GM12878 (cell line): ENCODE results near the gene SNRNP200. TPM values are rescaled to one million over a fixed set of nuclear protein-coding genes. Genes with fewer than 3 reads are reported as not detected.

Experiments
- ATAC-seq: fragments of 200-7000 bp; cut with Tn5 transposase; 3 replicates; pipeline ENCODE4 v1.9.1; 2020; ENCODE audit warnings: mild to moderate bottlenecking, moderate library complexity
- BruUV-seq: library from RNA; stranded (reverse); fragments of 400-500 nt; replicated peaks from 2 replicates; lab custom pipeline; 2021; lab: Mats Ljungman, UMichigan
- CTCF ChIA-PET: fragments of 300-600 bp; sonication (Branson Sonifier 250); formaldehyde crosslinking; extraction: SDS; loops from one replicate; lab custom pipeline; 2021; ENCODE audit warnings: inconsistent platforms; lab: Yijun Ruan, JAX
- POLR2A ChIA-PET: fragments of 350-600 bp; formaldehyde crosslinking; extraction: SDS; loops from one replicate; lab custom pipeline; 2021; ENCODE audit warnings: inconsistent platforms; lab: Charles Lee
- RAD21 ChIA-PET: fragments of 300-600 bp; sonication (Branson Sonifier 250); formaldehyde crosslinking; loops from one replicate; lab custom pipeline; 2023; ENCODE audit warnings: antibody characterized with exemption; ENCODE audit not compliant: unreplicated experiment; lab: Charles Lee
- SMC1A ChIA-PET: fragments of 300-600 bp; sonication (Branson Sonifier 250); formaldehyde crosslinking; loops from one replicate; lab custom pipeline; 2023; ENCODE audit not compliant: unreplicated experiment, uncharacterized antibody; lab: Charles Lee
- DNase-seq: peaks from one replicate; pipeline ENCODE4 v3.0.0-alpha.2; 2011; ENCODE audit warnings: low read depth, low spot score
- FAIRE-seq: peaks from 3 replicates; lab custom pipeline; 2011; peaks lifted over from hg19 to GRCh38; lab: Jason Lieb, UNC
- H2AFZ ChIP-seq: 2 replicates; pipeline ENCODE4 v1.6.0; 2011; ENCODE audit warnings: low read depth, low read length, control low read depth; ENCODE audit not compliant: control insufficient read depth
- H3K27ac ChIP-seq: 2 replicates; pipeline ENCODE4 v1.5.1; 2011; ENCODE audit warnings: control low read depth; ENCODE audit not compliant: control insufficient read depth, insufficient read depth
- H3K27me3 ChIP-seq, 2 experiments: replicated peaks in 1 of 2; 2 replicates each; pipeline versions ENCODE4 v1.6.0 to v1.6.1; 2011; ENCODE audit warnings: low read length in 1 of 2; ENCODE audit not compliant: control insufficient read depth in 2 of 2, insufficient read depth in 2 of 2
- H3K36me3 ChIP-seq, 2 experiments: 2 replicates each; pipeline ENCODE4 v1.5.1; 2011; ENCODE audit warnings: low read length in 1 of 2; ENCODE audit not compliant: control insufficient read depth in 2 of 2, insufficient read depth in 2 of 2
- H3K4me1 ChIP-seq: 2 replicates; pipeline ENCODE4 v1.6.1; 2011; ENCODE audit warnings: mild to moderate bottlenecking, low read length, moderate library complexity, mixed read lengths; ENCODE audit not compliant: control insufficient read depth, insufficient read depth
- H3K4me2 ChIP-seq: 2 replicates; pipeline ENCODE4 v1.6.0; 2011; ENCODE audit warnings: control low read depth; ENCODE audit not compliant: control insufficient read depth, insufficient read depth
- H3K4me3 ChIP-seq: fragments of 200-600 bp; sonication (generic); 2 replicates; pipeline ENCODE4 v1.5.1; 2016
- H3K79me2 ChIP-seq: 2 replicates; pipeline ENCODE4 v1.6.0; 2011; ENCODE audit warnings: low read length; ENCODE audit not compliant: control insufficient read depth, insufficient read depth
- H3K9ac ChIP-seq: 2 replicates; pipeline ENCODE4 v1.8.0; 2011; ENCODE audit warnings: low read length, control low read depth, mixed read lengths; ENCODE audit not compliant: control insufficient read depth, insufficient read depth
- H3K9me3 ChIP-seq: replicated peaks from 3 replicates; pipeline ENCODE4 v1.5.1; 2011; ENCODE audit warnings: mild to moderate bottlenecking, low read length; ENCODE audit not compliant: control insufficient read depth, insufficient read depth
- H4K20me1 ChIP-seq: 2 replicates; pipeline ENCODE4 v1.6.0; 2011; ENCODE audit not compliant: control insufficient read depth, insufficient read depth
- BACH1 ChIP-seq: fragments of 450-650 bp; IDR thresholded peaks from 2 replicates; pipeline ENCODE4 v1.6.1; 2017; ENCODE audit warnings: mild to moderate bottlenecking, borderline replicate concordance
- CREM ChIP-seq: IDR thresholded peaks from 2 replicates; pipeline ENCODE4 v1.6.1; 2014; ENCODE audit warnings: antibody characterized with exemption, low read depth
- EED ChIP-seq: sonication (generic); IDR thresholded peaks from 2 replicates; pipeline ENCODE4 v1.6.1; 2016; ENCODE audit warnings: antibody characterized with exemption, low read depth
- IRF4 ChIP-seq: IDR thresholded peaks from 2 replicates; pipeline ENCODE4 v1.6.1; 2011; ENCODE audit warnings: low read depth, low read length
- PAX5 ChIP-seq: IDR thresholded peaks from 2 replicates; pipeline ENCODE4 v1.6.1; 2011; ENCODE audit warnings: low read depth, low read length, borderline replicate concordance
- POLR2A ChIP-seq: IDR thresholded peaks from 2 replicates; pipeline ENCODE4 v1.6.1; 2011; ENCODE audit warnings: low read depth, mild to moderate bottlenecking, low read length
- SIN3A ChIP-seq: IDR thresholded peaks from 2 replicates; pipeline ENCODE4 v1.6.1; 2012; ENCODE audit warnings: low read depth, low read length, improper control_type of control experiment
- ZNF622 ChIP-seq: fragments of 450-650 bp; IDR thresholded peaks from 2 replicates; pipeline ENCODE4 v1.6.1; 2017; ENCODE audit warnings: mild to moderate bottlenecking, inconsistent platforms
- WGBS: methylation state at CpG from one replicate; pipeline ENCODE4 v1.1.6; 2016; ENCODE audit warnings: low lambda C conversion rate; ENCODE audit not compliant: insufficient replicate concordance, insufficient coverage; ENCODE audit errors: missing lambda C conversion rate; 5-methylcytosine and 5-hydroxymethylcytosine counted together
- in situ Hi-C: fragments of 300-500 bp; cut with MboI; formaldehyde crosslinking; loops from 9 replicates; pipeline ENCODE4 v1.14.3; 2018; ENCODE audit warnings: mixed read lengths
- intact Hi-C: fragments of 100-400 bp; cut with micrococcal nuclease; formaldehyde crosslinking; loops from one replicate; pipeline ENCODE4 v1.14.2; 2022; ENCODE audit not compliant: unreplicated experiment
- polyA plus RNA-seq, 11 experiments: library from polyadenylated mRNA; depleted of rRNA in 4 of 11; unstranded in 6 of 11; stranded (reverse) in 5 of 11; fragments of >200 nt; fragmentation: Nextera tagmentation in 4 of 11; fragmentation: Illumina TruSeq in 1 of 11; extraction: Ambion mirVana in 4 of 11; extraction: Trizol in 1 of 11; gene quantifications; 1 replicate in 1 of 11; 2 replicates in 10 of 11; pipeline versions ENCODE4 v1.2.1 to v1.2.3, GENCODE V29; 2011 to 2016; ENCODE audit warnings: inconsistent platforms in 2 of 11, missing spikeins in 2 of 11, low read depth in 1 of 11
- total RNA-seq, 4 experiments: library from RNA; depleted of rRNA in 3 of 4; stranded (reverse); fragments of >200 nt in 3 of 4; fragmentation: Illumina TruSeq in 1 of 4; extraction: Trizol in 1 of 4; gene quantifications; 2 replicates each; pipeline versions ENCODE4 v1.2.1 to v1.2.3, GENCODE V29; 2013 to 2021
- TF ChIP-seq, protein P1 (sequence below): fragments of 450-650 bp; IDR thresholded peaks from 2 replicates; pipeline ENCODE4 v1.6.1; 2017; ENCODE audit warnings: mild to moderate bottlenecking, moderate library complexity
- TF ChIP-seq, protein P2 (sequence below): fragments of 450-650 bp; conservative IDR thresholded peaks from 2 replicates; pipeline ENCODE4 v1.6.1; 2017; ENCODE audit warnings: mild to moderate bottlenecking, moderate library complexity

SNRNP200 gene
- total and polyA plus RNA-seq, 10 of the 15 experiments (the other 5 are each of a cell fraction or from before 2014, with no cell fraction given) = 59.2 to 176 (median 106) TPM

DNA sequence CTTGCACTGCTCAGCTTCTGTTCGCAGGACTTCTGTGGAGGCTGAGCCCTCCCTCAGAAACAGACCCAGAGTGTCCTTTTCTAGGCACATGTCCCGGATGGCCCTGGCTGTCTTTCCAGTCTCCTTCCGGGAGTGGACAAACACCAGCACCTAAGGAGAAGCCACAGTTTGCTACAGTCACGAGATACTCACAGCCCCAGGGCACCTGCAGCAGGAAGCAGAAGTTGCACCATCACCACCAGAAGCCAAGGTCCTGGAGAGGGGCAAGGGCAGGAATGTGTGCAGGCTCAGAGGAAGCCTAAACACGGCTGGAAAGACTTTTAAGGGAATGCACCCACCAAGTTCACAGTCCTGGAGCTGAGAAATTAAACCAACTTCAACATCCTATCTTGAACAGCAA lies 13.6 kb downstream of the SNRNP200 start:
- Histone ChIP-seq H3K79me2 (no peaks in the 10 kb centered on the region), H2AFZ (no peak overlapping the region), H3K9ac (no peak overlapping the region), H4K20me1 (no peaks in the 10 kb centered on the region; the same call in none of the 2 replicates), H3K4me2 (no peak overlapping the region), H3K4me1 (no peaks in the 10 kb centered on the region), H3K36me3 (peaks cover 56 to 70% of the 10 kb centered on the region in 2 experiments)
- in situ Hi-C loops = no loop called here
- WGBS = 80% methylated on average over 5 of the region's 5 CpGs
- ATAC-seq = no peak
- BruUV-seq = no TSS peak
- intact Hi-C loops = no loop called here
- RAD21 ChIA-PET = no interaction called here
- CTCF ChIA-PET = no interaction called here
- SMC1A ChIA-PET = interaction anchor here (1.1 kb wide), 1 partner anchor 49 kb away, joined by 4 read pairs; no protein-coding TSS in a partner anchor
- DNase-seq = no peak
- no peak for FAIRE-seq
- POLR2A ChIA-PET = no interaction called here
- 0 out of 2 replicates have a peak, but pooled peaks have one; percentile 16 for TF ChIP-seq POLR2A
- no peak for TF ChIP-seq SIN3A
- TF ChIP-seq, all 136 proteins: peak for 1
- no peaks in the 10 kb centered on the region for H3K27me3 ChIP-seq
- H3K9me3 ChIP-seq = no peaks in the 10 kb centered on the region
- H3K27ac ChIP-seq = no peak overlapping the region
- no peak overlapping the region for H3K4me3 ChIP-seq

DNA sequence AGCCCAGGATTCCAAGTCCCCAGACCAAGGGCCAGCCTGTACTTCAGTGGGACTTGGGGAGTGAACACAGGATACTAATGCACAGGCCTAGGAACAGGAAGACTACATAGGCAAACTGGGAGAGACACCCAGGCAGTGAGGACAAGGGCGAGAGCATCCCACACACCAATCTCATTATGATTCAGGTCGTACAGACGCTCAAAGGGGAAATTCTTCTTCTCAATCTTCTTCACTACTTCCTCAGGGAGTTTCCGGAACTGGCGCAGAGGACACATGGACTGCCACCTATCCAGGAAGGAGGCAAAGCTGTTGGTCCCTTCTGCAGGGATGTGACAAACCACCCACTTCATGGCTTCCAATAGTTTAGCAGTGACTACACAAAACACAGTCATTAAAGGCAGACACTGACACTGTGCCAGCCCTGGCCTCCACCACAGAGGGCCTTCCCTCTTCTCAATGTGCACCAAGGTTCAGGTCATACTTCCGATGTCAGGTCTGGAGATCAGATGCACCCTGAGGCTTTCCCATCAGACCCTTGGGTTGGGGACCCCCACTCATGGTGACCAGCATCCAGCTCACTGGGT lies 18.0 kb downstream of the SNRNP200 start:
- FAIRE-seq = no peak
- Histone ChIP-seq H3K27ac (no peak overlapping the region), H3K9ac (no peak overlapping the region), H2AFZ (no peak overlapping the region), H3K4me2 (no peak overlapping the region), H4K20me1 (no peaks in the 10 kb centered on the region; the same call in none of the 2 replicates), H3K27me3 (no peaks in the 10 kb centered on the region), H3K9me3 (no peaks in the 10 kb centered on the region), H3K36me3 (peaks cover 74 to 83% of the 10 kb centered on the region in 2 experiments), H3K4me3 (no peak overlapping the region), H3K79me2 (no peaks in the 10 kb centered on the region), H3K4me1 (no peaks in the 10 kb centered on the region)
- CTCF ChIA-PET = interaction anchor here (1.0 kb wide), 1 partner anchor 120 kb away, joined by 3 read pairs; no protein-coding TSS in a partner anchor
- in situ Hi-C loops (no loop called here), intact Hi-C loops (no loop called here)
- WGBS = 34% methylated on average over 6 of the region's 6 CpGs
- TF ChIP-seq PAX5 (no peak), POLR2A (peak; percentile 39; the same call in 1 of the 2 replicates), CREM (no peak), ZNF622 (no peak), BACH1 (no peak), IRF4 (peak; percentile 53; the same call in 1 of the 2 replicates), EED (peak; percentile 52; the same call in 1 of the 2 replicates)
- TF ChIP-seq, protein P1, sequence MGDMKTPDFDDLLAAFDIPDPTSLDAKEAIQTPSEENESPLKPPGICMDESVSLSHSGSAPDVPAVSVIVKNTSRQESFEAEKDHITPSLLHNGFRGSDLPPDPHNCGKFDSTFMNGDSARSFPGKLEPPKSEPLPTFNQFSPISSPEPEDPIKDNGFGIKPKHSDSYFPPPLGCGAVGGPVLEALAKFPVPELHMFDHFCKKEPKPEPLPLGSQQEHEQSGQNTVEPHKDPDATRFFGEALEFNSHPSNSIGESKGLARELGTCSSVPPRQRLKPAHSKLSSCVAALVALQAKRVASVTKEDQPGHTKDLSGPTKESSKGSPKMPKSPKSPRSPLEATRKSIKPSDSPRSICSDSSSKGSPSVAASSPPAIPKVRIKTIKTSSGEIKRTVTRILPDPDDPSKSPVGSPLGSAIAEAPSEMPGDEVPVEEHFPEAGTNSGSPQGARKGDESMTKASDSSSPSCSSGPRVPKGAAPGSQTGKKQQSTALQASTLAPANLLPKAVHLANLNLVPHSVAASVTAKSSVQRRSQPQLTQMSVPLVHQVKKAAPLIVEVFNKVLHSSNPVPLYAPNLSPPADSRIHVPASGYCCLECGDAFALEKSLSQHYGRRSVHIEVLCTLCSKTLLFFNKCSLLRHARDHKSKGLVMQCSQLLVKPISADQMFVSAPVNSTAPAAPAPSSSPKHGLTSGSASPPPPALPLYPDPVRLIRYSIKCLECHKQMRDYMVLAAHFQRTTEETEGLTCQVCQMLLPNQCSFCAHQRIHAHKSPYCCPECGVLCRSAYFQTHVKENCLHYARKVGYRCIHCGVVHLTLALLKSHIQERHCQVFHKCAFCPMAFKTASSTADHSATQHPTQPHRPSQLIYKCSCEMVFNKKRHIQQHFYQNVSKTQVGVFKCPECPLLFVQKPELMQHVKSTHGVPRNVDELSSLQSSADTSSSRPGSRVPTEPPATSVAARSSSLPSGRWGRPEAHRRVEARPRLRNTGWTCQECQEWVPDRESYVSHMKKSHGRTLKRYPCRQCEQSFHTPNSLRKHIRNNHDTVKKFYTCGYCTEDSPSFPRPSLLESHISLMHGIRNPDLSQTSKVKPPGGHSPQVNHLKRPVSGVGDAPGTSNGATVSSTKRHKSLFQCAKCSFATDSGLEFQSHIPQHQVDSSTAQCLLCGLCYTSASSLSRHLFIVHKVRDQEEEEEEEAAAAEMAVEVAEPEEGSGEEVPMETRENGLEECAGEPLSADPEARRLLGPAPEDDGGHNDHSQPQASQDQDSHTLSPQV = no peak
- TF ChIP-seq, protein P2, sequence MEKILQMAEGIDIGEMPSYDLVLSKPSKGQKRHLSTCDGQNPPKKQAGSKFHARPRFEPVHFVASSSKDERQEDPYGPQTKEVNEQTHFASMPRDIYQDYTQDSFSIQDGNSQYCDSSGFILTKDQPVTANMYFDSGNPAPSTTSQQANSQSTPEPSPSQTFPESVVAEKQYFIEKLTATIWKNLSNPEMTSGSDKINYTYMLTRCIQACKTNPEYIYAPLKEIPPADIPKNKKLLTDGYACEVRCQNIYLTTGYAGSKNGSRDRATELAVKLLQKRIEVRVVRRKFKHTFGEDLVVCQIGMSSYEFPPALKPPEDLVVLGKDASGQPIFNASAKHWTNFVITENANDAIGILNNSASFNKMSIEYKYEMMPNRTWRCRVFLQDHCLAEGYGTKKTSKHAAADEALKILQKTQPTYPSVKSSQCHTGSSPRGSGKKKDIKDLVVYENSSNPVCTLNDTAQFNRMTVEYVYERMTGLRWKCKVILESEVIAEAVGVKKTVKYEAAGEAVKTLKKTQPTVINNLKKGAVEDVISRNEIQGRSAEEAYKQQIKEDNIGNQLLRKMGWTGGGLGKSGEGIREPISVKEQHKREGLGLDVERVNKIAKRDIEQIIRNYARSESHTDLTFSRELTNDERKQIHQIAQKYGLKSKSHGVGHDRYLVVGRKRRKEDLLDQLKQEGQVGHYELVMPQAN = no peak
- no TSS peak for BruUV-seq
- no peak for DNase-seq
- peak; percentile 46 for ATAC-seq
- SMC1A ChIA-PET = no interaction called here
- RAD21 ChIA-PET = no interaction called here
- POLR2A ChIA-PET = interaction anchor here (0.5 kb wide), 1 partner anchor 238 kb away, joined by 3 read pairs; no protein-coding TSS in a partner anchor
